ENCODE results near the gene GBP5.

The GBP5 gene

GRCh38 chr1:89310976-89311375 is 38.3 kb upstream of the GBP5 start:
- Histone ChIP-seq H3K27ac (ENCODE audit: low read depth, low read length) (peak overlapping the region; percentile 39), H3K9ac (ENCODE audit: low read length) (no peak overlapping the region), H3K4ac (ENCODE audit: low read depth, low read length) (no peak overlapping the region), H3K4me3 (ENCODE audit: low read depth, low read length) (no peak overlapping the region), H3K14ac (ENCODE audit: low read length) (no peak overlapping the region), H3K18ac (ENCODE audit: low read length) (no peak overlapping the region), H2BK120ac (ENCODE audit: insufficient read depth, low read length, poor library complexity) (no peak overlapping the region), H3K27me3 (ENCODE audit: insufficient read depth, low read length) (no peaks in the 10 kb centered on the region), H4K8ac (ENCODE audit: low read depth, low read length) (no peak overlapping the region), H4K91ac (ENCODE audit: low read depth, low read length) (no peak overlapping the region), H3K79me2 (ENCODE audit: control insufficient read depth, insufficient read depth, low read length, poor library complexity) (no peaks in the 10 kb centered on the region), H3K79me1 (ENCODE audit: low read length) (peaks cover 1% of the 10 kb centered on the region), H2AK5ac (ENCODE audit: low read length) (no peak overlapping the region), H3K23ac (ENCODE audit: low read length) (no peak overlapping the region), H2BK12ac (ENCODE audit: low read length) (no peak overlapping the region), H4K12ac (ENCODE audit: low read depth, low read length) (no peak overlapping the region), H3K9me3 (ENCODE audit: insufficient read depth, low read depth, low read length) (no peaks in the 10 kb centered on the region), H3K36me3 (ENCODE audit: control insufficient read depth in 1 of 2, insufficient read depth in 2 of 2, low read length in 2 of 2) (no peaks in the 10 kb centered on the region), H3K4me1 (ENCODE audit: control insufficient read depth in 1 of 2, insufficient read depth in 2 of 2, low read length in 2 of 2) (peaks cover 0 to 5% of the 10 kb centered on the region in 2 experiments), H2BK5ac (ENCODE audit: low read depth, low read length, poor library complexity) (no peak overlapping the region), H2AFZ (ENCODE audit: insufficient read depth, low read length, poor library complexity) (no peak overlapping the region), H3K4me2 (ENCODE audit: low read length) (no peak overlapping the region)
- no peak for DNase-seq

GRCh38 chr1:89310505-89310904 is 37.8 kb upstream of the GBP5 start:
- H4K91ac ChIP-seq (ENCODE audit: low read depth, low read length) = no peak overlapping the region
- H4K8ac ChIP-seq (ENCODE audit: low read depth, low read length) = no peak overlapping the region
- H2BK12ac ChIP-seq (ENCODE audit: low read length) = no peak overlapping the region
- no peak overlapping the region for H2AK5ac ChIP-seq (ENCODE audit: low read length)
- H3K4me1 ChIP-seq (ENCODE audit: control insufficient read depth in 1 of 2, insufficient read depth in 2 of 2, low read length in 2 of 2) = peaks cover 0 to 5% of the 10 kb centered on the region in 2 experiments
- no peak overlapping the region for H3K27ac ChIP-seq (ENCODE audit: low read depth, low read length)
- H3K79me2 ChIP-seq (ENCODE audit: control insufficient read depth, insufficient read depth, low read length, poor library complexity) = no peaks in the 10 kb centered on the region
- H3K9me3 ChIP-seq (ENCODE audit: insufficient read depth, low read depth, low read length) = no peaks in the 10 kb centered on the region
- H3K9ac ChIP-seq (ENCODE audit: low read length) = no peak overlapping the region
- no peak overlapping the region for H2AFZ ChIP-seq (ENCODE audit: insufficient read depth, low read length, poor library complexity)
- no peak overlapping the region for H3K23ac ChIP-seq (ENCODE audit: low read length)
- H3K4me2 ChIP-seq (ENCODE audit: low read length) = no peak overlapping the region
- no peak overlapping the region for H3K18ac ChIP-seq (ENCODE audit: low read length)
- H3K27me3 ChIP-seq (ENCODE audit: insufficient read depth, low read length) = no peaks in the 10 kb centered on the region
- WGBS (ENCODE audit: extremely low coverage, insufficient coverage, insufficient read length) = no CpG with 5 or more reads among the region's 1 CpG
- no peak overlapping the region for H3K4ac ChIP-seq (ENCODE audit: low read depth, low read length)
- no peak overlapping the region for H3K14ac ChIP-seq (ENCODE audit: low read length)
- DNase-seq = peak in 1 of 2 donors; percentile 40
- no peak overlapping the region for H2BK5ac ChIP-seq (ENCODE audit: low read depth, low read length, poor library complexity)
- no peak overlapping the region for H3K4me3 ChIP-seq (ENCODE audit: low read depth, low read length)
- no peaks in the 10 kb centered on the region for H3K36me3 ChIP-seq (ENCODE audit: control insufficient read depth in 1 of 2, insufficient read depth in 2 of 2, low read length in 2 of 2)
- H4K12ac ChIP-seq (ENCODE audit: low read depth, low read length) = no peak overlapping the region
- H3K79me1 ChIP-seq (ENCODE audit: low read length) = peaks cover 1% of the 10 kb centered on the region
- no peak overlapping the region for H2BK120ac ChIP-seq (ENCODE audit: insufficient read depth, low read length, poor library complexity)

- Histone ChIP-seq H3K9me3 (ENCODE audit: insufficient read depth, low read depth, low read length) (no peaks in the 10 kb centered on the region), H2BK5ac (ENCODE audit: low read depth, low read length, poor library complexity) (no peak overlapping the region), H2AK5ac (ENCODE audit: low read length) (no peak overlapping the region), H2BK12ac (ENCODE audit: low read length) (no peak overlapping the region), H3K4me3 (ENCODE audit: low read depth, low read length) (no peak overlapping the region), H2AFZ (ENCODE audit: insufficient read depth, low read length, poor library complexity) (no peak overlapping the region), H3K36me3 (ENCODE audit: control insufficient read depth in 1 of 2, insufficient read depth in 2 of 2, low read length in 2 of 2) (no peaks in the 10 kb centered on the region), H3K27me3 (ENCODE audit: insufficient read depth, low read length) (no peaks in the 10 kb centered on the region), H3K4me1 (ENCODE audit: control insufficient read depth in 1 of 2, insufficient read depth in 2 of 2, low read length in 2 of 2) (peaks cover 0 to 5% of the 10 kb centered on the region in 2 experiments), H3K4me2 (ENCODE audit: low read length) (no peak overlapping the region), H3K23ac (ENCODE audit: low read length) (no peak overlapping the region), H3K79me2 (ENCODE audit: control insufficient read depth, insufficient read depth, low read length, poor library complexity) (no peaks in the 10 kb centered on the region), H4K12ac (ENCODE audit: low read depth, low read length) (no peak overlapping the region), H3K14ac (ENCODE audit: low read length) (no peak overlapping the region), H4K8ac (ENCODE audit: low read depth, low read length) (no peak overlapping the region), H3K4ac (ENCODE audit: low read depth, low read length) (no peak overlapping the region), H2BK120ac (ENCODE audit: insufficient read depth, low read length, poor library complexity) (no peak overlapping the region), H3K79me1 (ENCODE audit: low read length) (peaks cover 1% of the 10 kb centered on the region), H3K9ac (ENCODE audit: low read length) (no peak overlapping the region), H4K91ac (ENCODE audit: low read depth, low read length) (no peak overlapping the region), H3K18ac (ENCODE audit: low read length) (no peak overlapping the region), H3K27ac (ENCODE audit: low read depth, low read length) (no peak overlapping the region)
- DNase-seq = no peak
- WGBS (ENCODE audit: extremely low coverage, insufficient coverage, insufficient read length) = no CpG with 5 or more reads among the region's 1 CpG
Measured at GRCh38 chr1:89309828-89310227, 37.2 kb upstream of the GBP5 start.

GRCh38 chr1:89306273-89306672 is 33.6 kb upstream of the GBP5 start:
- Histone ChIP-seq H4K12ac (ENCODE audit: low read depth, low read length) (no peak overlapping the region), H3K4me3 (ENCODE audit: low read depth, low read length) (no peak overlapping the region), H2AFZ (ENCODE audit: insufficient read depth, low read length, poor library complexity) (no peak overlapping the region), H3K27me3 (ENCODE audit: insufficient read depth, low read length) (no peaks in the 10 kb centered on the region), H2AK5ac (ENCODE audit: low read length) (no peak overlapping the region), H3K27ac (ENCODE audit: low read depth, low read length) (no peak overlapping the region), H3K4ac (ENCODE audit: low read depth, low read length) (no peak overlapping the region), H3K23ac (ENCODE audit: low read length) (no peak overlapping the region), H3K36me3 (ENCODE audit: control insufficient read depth in 1 of 2, insufficient read depth in 2 of 2, low read length in 2 of 2) (no peaks in the 10 kb centered on the region), H3K18ac (ENCODE audit: low read length) (no peak overlapping the region), H2BK120ac (ENCODE audit: insufficient read depth, low read length, poor library complexity) (no peak overlapping the region), H3K14ac (ENCODE audit: low read length) (no peak overlapping the region), H3K79me1 (ENCODE audit: low read length) (no peaks in the 10 kb centered on the region), H3K9ac (ENCODE audit: low read length) (no peak overlapping the region), H4K91ac (ENCODE audit: low read depth, low read length) (no peak overlapping the region), H2BK5ac (ENCODE audit: low read depth, low read length, poor library complexity) (no peak overlapping the region), H2BK12ac (ENCODE audit: low read length) (no peak overlapping the region), H3K4me1 (ENCODE audit: control insufficient read depth in 1 of 2, insufficient read depth in 2 of 2, low read length in 2 of 2) (peaks cover 0 to 3% of the 10 kb centered on the region in 2 experiments), H3K4me2 (ENCODE audit: low read length) (no peak overlapping the region), H3K79me2 (ENCODE audit: control insufficient read depth, insufficient read depth, low read length, poor library complexity) (no peaks in the 10 kb centered on the region), H4K8ac (ENCODE audit: low read depth, low read length) (no peak overlapping the region), H3K9me3 (ENCODE audit: insufficient read depth, low read depth, low read length) (peaks cover 6% of the 10 kb centered on the region)
- no peak for DNase-seq
- no CpG with 5 or more reads among the region's 2 CpGs for WGBS (ENCODE audit: extremely low coverage, insufficient coverage, insufficient read length)

Data from trophoblast cell (in vitro differentiated cells and primary cell).